ENCODE data around the gene COL6A1.
A peak's percentile ranks its signal among the peaks of the same experiment; 100 is the strongest.
"Not testable (repeated sequence)": the region's sequence is repeated elsewhere in the genome, so short reads cannot be mapped to it uniquely, and the experiment has no call there.

Gene COL6A1

DNA sequence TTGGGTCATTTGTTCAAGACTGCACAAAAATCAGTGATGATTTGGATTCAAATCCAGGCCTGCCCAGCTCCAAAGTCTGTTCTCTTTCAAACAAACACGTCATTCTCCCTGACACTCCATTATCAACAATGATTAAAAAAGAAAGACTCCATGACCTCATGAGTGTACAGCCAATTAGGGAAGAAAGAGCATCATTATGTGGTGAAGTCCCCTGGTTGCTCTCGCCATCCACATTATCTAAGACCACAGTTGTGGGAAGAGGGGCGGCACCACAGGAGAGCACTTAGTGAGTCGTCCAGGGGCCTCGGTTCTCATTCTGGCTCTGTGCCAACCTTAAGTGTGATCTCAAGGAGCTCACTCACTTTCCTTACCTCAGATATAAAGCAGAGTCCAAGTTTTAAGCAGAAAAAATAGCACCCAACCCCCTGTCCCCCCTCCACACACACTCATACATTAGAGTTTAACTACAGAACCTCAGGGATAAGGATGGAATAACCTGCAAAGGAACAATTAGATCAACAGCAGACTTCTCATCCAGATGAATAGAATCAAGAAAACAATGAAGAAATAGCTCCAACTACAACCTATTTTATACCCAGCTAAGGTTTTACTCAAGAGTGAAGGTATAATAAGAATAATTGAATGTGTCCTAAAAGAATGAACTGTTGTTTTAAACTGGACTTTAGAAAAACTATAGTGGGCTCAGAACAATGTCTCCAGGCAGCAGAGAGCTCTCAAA lies 47.8 kb downstream of the COL6A1 start:
- DNase-seq: peak; percentile 25

DNA sequence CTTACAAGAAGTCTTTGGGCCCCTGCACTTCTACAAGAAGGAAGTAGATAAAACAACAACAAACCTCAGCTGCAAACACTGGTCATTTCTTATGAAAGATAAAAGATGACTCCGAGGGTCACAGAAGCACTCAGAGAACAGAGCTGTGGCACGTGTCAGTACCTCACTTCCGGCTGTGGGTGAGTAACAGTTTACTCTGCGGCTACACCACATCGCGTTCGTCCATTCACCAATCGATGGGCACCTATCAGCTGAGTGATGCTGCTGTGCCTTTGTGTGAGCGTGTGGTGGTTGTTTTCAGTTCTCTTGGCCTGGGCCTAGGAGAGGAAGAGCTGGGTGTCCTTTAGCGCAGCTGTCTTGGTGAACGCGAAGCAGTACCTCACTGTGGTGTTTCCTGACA lies 49.9 kb downstream of the COL6A1 start:
- no peak for DNase-seq

DNA sequence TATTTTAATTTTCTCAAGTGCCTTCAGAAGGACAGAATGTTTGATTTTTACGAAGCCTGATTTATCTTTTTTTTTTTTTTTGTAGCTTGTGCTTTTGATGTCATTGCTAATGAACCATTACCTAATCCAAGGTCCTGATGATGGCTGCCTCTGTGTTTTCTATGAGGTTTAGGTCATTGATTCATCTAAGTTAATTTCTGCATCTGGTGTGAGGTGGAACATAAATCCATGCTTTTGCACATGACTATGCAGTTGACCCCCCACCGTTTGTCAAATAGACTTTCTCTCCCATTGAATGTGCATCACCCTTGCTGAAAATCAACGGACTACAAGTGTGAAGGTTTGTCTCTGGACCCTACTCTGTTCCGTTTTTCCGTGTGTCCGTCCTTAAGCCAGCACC lies 50.5 kb downstream of the COL6A1 start:
- DNase-seq: no peak

DNA sequence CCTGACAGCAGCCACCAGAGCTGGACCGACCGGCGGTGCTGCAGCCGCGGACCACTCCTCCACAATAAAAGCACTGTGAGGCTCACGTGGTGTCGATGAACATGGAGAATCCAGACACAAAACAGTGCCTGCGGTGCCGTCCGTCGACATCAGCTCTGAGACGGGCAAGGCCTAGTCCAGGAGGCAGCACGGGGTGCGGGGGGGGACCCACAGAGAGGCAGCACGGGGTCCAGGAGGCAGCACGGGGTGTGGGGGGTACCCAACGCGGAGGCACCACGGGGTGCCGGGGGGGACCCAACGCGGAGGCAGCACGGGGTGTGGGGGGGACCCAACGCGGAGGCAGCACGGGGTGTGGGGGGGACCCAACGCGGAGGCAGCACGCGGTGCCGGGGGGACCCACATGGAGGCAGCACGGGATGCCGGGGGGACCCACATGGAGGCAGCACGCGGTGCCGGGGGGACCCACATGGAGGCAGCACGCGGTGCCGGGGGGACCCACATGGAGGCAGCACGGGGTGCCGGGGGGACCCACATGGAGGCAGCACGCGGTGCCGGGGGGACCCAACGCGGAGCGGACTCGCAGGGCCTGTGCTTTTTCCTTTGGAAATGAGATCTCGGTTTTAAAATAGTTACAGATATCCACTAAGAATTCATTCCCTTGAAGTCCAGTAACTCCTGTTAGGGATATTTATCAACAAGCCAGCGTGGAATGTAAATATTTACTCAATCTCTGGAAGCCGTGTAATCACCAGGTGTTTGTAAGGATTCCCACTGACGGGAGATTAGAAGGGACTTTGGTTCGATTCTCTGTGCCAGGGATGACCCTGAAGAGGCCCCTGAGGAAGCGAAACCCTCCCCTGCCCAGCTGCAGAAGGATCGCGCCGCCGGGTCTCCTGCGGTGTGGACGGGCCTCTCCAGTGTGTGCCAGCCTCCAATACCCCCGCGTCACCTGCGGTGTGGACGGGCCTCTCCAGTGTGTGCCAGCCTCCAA lies 52.1 kb downstream of the COL6A1 start:
- no peak for DNase-seq

DNA sequence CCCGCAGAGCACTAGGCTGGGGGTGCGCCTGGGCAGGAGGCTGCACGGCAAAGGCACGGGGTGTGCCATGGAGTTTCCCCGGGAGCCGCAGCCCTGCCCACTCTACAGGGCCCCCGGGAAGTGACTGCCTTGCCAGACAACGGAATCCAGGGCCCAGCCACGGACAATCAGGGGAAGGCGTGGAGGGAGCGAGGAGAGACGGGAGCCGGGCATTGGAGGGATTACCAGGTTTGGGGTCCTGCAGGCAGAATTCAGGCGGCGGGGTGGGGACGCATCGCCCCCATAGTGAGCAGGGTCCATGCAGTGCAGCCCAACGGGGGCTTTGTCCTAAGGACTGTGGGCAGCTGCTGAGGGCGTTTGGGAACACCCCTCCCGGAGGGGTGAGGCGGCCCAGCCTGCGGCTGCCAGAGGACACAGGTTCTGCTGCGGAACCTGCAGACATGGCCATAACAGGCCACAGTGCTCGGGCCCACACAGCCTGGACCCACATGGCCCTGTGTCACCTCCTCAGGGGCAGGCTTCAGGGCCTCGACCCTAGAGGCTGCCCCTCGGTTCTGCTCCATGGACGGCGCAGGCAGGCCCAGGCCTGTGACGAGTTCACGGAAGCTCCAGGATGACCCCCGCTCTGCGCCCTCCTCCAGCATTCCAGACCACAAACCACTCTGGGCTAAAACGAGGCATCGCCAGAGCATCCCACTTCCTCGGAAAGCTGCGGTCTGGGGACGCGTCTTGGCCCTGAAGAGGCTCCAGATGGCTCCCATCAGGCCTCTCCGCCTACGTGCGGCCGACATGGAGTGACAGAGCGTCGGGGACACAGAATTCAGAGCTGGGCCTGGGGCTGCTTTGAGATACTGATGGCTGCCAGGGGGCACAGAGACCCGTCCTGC lies 54.5 kb downstream of the COL6A1 start:
- no peak for DNase-seq

DNA sequence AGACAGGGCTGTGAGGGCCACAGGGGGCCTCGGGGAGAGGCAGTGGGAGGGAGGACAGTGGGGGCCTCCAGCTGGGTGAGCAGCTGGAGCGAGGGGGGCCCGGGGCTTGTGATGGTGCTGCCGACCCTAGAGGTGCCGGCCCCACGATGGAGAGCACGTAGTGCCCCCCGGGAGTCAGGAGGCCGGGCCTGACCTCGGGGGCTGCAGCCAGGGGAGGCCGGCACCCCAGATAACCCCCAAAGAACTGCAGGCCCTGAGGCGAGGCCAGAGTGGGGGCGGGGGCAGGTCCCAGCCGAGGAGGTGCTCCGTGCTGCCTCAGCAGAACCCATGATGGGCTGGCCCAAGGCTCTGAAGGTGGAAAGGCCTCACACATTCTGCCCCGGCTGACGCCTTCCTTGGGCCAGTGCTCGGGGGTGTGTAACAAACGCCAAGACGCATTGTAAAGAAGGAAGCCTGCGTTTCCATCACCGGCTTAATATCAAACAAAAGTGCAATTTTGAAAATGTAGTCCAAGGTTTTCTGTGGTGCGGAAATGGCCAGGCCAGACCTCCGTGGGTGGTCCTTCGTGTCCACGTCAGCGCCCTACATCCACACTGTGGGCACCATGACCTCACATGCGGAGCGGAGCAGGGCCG lies 55.2 kb downstream of the COL6A1 start:
- no peak for DNase-seq

DNA sequence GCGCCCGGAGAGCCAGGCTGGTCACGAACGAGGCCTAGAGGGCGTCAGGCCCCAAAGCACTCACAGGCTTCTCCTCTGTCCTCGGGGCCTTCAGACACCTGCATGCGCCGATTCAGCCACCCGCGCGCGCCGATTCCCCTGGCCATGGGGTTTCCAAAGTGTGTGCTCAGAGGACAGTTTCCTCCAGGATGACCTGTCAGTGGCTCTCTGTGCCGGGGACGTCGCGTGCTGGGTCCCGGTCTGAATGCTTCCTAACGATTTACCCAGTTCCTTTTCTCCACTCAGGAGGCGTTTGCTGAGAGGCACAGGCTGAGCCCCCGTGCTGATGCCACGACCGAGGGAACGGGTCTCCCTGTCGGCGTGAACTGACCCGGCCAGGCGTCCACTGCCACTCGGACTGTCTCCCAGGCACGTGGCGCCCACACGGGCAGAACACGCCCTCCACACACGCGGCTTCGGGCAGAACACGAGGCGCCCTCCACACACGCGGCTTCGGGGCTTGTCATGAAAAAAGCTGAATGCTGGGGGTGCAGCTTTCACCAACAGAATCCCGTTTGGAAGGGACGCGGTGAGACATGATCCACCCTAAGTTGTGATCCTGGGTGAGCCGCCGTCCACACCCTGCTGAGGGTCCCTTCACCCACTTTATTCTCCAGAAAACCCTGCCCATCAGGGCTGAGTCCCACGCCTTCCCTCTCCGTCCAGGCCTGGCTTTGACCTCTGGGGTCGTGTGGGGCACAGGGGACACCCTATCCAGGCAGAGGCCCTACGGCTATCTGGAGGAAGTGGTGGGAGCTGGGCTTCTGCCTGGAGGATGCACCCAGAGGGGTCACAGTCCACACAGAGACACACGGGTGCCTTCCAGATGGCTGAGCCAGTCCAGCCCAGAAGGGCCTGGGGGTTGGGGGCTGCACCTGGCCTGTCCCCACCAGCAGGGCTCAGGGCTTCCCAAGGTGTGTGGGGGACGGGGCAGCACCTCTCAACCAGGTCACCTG lies 56.1 kb downstream of the COL6A1 start:
- DNase-seq: no peak

DNA sequence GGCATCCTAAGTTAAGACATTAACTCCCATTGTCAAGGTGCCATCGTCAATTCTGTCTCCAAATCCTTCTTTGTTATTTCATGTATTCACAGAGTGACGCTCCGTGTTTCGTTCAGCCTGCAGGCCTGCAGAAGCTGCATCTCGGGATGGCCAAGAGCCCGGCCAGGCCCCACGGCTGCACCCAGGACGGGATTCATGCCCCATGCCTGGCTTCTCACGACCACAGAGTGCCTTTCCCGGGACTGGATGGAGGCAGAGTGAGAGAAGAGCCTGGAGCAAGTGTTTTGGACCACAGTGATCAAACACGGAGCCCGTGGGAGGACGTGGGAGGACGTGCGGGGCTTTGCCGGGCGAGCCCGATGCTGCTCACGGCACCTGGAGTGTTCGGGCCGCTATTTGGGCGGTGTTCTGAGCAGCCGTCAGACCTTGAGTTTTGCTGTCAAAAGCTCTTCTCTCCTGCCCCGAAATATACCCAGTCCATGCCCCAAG lies 56.8 kb downstream of the COL6A1 start:
- no peak for DNase-seq

DNA sequence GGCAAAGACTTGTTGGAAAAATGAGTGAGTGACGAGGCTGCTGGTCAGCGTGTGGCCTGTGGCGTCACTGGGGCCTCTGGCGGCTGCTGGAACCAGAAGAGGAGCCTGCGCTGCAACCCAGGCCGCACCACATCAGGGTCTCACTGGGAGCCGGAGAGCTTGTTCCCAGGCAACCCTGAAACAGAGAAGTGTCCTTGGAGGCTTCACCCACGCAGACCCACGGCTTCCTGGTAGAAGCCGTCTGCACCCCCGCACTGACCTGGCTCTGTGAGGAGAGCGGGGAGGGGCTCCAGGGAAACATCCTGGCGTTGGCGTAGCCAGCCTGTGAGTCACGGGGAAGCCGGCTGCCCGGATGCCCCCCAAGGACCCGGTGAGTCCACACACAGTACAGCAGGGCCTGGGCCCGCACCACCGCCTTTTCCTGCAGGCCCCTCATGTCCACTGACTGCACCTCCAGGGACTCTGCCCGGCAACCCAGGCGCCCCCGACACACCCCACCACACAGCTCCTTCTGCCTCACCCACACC lies 57.4 kb downstream of the COL6A1 start:
- DNase-seq: no peak

DNA sequence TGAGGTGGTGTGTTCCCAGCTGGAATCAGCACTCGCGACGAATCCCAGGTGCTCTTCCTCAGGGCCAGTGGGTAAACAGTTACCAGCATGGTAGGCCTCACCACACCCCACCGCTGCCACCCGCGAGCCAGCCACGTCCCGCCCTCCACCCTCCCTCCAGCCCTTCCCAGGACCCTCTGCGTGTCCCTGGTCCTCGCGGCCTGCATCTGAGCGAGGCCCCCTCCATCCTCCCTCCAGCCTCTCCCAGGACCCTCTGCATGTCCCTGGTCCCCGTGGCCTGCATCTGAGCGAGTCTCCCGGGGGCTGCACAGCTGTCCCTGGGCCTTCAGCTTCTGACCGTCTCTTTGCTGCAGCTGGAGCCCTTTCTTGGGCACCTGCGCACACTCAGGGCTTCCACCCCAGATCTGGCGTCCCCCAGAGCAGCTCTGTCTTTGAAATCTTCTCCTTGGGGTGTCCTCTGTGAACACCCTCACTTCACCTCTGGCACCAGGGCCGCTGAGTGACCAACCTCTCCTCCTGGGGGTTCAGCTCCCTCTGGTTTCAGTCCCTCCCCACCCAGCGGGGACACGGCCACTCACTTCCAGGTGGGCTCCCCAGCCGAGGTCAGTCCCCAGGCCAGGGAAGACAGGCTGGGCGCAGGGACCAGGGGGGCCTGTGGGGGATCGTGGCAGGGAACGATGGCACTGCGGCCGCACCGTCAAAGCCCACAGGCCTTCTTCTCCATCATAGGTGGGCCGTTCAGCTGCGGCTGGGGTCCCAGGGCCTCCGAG lies 58.5 kb downstream of the COL6A1 start:
- DNase-seq: no peak

DNA sequence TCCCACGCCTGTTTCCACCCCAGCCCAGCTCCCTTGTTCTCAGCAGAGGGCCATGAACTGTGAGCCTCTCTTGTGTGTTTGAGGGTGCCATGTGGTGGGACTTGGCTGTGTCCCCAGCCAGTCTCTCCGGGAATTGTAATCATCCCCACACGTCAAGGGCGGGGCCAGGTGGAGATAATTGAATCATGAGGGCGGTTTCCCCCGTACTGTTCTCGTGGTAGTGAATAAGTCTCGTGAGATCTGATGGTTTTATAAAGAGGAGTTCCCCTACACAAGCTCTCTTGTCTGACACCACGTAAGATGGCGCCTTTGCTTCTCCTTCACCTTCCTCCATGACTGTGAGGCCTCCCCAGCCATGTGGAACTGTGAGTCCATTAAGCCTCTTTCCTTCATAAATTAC lies 59.1 kb downstream of the COL6A1 start:
- DNase-seq: no peak

DNA sequence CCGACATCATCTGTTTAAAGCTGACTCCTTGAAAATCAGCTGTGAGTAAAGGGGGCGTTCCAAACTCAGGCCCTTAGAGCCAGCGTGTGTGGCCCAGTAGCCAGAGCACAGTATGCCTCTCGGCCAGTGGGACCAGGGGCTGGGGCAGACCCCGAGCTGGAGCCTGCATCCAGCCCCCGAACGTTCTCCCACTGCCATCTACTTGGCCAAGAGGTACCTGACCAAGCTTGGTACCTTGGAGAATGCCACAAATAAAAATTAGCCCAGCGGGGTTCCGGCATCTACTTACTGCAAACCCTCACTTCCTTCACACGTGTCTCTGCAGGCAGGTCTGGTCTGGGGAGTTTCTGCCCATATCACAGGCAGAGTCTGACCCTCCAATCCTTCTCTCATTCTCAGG lies 59.6 kb downstream of the COL6A1 start:
- DNase-seq: no peak

DNA sequence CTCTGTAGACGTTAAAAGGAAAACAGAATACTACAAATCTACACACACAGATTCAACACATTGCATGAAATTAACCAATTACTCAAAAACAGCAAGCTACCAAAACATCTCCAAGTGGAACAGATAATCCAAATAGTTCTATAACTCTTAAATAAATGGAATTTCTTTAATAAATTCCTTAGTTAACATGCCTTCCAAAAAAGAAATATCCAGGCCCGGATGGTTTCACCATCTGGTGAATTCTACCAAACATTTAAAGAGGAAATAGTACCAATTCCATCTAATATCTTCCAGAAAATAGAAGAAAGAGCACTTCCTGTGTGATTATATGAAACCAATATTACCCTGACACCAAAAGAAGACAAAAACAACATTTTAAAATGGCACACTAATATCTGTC lies 63.6 kb downstream of the COL6A1 start:
- no peak for DNase-seq

DNA sequence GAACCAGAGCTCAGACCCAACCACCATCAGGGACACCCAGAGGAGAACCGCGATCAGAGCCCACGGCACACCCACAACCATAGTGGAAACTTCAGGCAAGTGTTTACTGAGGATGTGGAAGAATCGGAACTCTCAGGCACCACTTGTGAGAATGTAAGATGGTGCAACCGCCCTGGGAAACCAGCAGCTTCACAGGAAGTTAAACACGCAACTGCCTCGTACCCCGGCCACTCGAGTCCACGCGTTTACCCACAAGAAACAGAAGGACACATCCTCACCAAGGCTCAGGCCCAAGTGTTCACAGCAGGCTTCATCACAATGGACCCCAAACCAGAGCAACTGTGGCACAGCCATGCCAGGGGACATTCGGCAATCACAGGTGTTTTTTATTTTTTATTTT lies 64.9 kb downstream of the COL6A1 start:
- no peak for DNase-seq

DNA sequence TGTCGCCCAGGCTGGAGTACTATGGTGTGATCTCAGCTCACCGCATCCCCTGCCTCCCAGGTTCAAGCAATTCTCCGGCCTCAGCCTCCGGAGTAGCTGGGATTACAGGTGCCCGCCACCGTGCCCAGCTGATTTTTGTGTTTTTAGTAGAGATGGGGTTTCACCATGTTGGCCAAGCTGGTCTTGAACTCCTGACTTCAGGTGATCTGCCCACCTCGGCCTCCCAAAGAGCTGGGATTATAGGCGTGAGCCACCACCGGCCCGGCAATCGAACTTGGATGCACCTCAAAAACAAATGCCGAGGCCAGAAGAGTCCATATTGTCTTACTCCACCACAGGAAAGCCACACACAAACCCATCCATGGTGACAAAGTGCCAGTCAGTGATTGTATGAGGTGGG lies 65.3 kb downstream of the COL6A1 start:
- not testable (repeated sequence) for DNase-seq

DNA sequence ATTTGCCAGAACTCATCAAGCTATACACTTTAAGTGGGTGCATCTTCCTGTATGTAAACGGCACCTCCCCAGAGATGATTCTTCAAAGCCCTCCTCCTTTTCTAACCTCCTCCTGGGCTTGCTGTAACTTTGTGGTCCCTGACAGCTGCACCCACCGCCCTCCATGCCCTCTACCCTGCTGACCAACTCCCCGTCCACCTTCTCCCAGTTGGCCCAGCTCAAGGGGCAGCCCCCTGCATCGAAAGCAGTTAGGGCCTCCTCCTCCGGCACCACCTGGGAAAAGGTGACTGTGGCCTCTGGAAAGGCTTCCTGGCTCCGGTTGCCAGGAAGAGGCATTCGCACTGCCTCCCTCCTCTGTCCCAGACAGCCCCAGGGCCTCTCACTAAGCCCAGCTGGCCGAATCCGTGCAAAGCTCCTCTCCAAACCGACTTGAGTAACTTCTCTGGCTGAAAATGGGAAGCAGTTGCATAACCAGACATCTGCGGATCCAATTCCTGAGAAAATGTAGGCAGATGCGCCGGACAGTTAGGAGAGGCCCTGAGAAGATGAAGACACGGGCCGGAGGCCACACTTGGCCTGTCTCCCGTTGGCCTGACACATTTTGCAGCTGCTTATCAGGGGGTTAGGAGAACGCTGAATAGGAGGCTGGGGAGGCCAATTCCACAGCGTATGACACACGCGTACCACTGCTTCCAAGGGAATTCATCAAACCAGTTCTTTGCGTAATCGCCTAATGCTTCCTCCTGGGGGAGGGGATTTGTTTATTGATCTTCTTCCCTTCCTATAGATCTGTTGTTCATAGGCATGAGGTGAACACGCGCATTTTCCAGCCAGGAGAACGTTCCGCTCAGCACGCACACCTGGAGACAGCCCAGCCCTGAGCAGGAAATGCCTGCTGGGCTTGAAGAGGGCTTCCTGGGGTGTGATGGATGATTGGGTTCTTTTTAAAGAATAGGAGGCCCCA lies 67.6 kb downstream of the COL6A1 start:
- no peak for DNase-seq

DNA sequence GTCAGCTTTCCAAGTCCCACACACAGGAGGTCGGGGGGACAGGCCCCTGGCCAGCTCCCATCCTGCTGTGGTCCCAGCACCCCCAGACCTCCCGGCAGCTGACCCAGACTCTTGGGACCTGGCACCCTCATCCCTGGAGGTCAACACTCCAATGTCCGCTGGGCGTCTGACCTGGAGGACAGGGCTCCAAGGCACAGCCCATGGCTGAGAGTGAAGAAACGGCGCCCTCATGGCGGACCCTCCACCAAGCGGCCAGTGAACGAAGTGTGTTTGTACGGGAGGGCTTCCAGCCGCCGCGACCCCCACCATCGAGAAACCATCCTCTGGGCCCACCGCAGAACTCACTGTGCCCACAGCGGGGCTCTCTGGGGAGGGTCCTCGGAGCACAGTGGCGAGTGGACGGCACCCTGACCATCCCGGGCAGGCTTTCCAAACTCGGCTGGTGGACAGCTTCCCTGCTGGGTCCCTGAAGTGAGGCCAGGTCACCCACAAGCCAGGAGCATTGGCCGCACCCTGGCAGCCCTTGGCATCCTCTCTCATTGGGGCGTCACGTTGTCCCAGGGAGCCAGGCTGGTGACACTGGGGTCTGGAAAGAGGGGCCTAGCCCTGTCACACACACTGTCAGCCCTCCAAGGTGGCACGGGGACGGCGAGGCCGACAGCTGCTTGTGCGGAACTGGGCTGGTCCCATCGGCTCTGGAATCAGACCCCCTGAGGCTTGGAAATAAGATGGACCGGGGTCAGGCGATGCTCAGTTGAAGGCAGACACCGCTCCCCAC lies 68.5 kb downstream of the COL6A1 start:
- DNase-seq: no peak

Data from stimulated activated CD8-positive, alpha-beta memory T cell treated with anti-CD3 and anti-CD28 coated beads, Interleukin-4, amount 100 ng/mL, for 48 hours (primary cell).